ENCODE results near the gene TICAM2.

Gene TICAM2

DNA sequence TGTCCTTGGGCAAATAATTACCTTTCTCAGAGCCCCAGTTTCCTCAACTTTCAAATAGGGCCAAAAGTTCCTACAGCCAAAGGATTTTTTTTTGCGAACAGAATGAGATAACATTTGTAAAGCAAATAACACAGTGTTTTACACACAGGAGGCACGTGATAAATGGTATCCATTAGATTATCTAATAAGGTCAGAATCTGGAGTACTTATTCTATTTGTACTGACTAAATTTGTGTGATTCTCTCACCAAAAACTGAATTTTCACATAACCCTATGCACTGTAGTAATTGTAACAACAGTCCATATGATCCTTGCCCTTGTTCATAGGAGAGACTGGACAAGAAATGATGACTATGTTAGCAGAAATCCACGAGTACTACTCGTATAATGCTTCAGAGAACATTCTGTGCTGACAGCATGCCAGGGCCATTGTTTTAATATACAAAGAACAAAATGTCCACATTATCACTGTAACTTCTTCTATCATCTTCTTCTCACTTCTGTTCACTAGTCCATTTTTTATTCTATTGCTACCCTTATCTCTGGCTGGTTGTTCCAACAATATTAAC lies 43.8 kb downstream of the TICAM2 start:
- Histone ChIP-seq H3K4me3 (ENCODE audit: insufficient read depth, low read length, poor library complexity, severe bottlenecking) (no peak overlapping the region), H3K9me2 (replicated peaks; ENCODE audit: insufficient read depth, low read length) (no peaks in the 10 kb centered on the region), H3K27me3 (ENCODE audit: low read length) (no peaks in the 10 kb centered on the region), H4K20me1 (ENCODE audit: low read depth, low read length) (no peaks in the 10 kb centered on the region), H3K4me2 (ENCODE audit: low read depth, low read length, poor library complexity, severe bottlenecking) (no peak overlapping the region), H3K79me2 (ENCODE audit: insufficient read depth, low read length) (no peaks in the 10 kb centered on the region), H3K9me3 (ENCODE audit: insufficient read depth, low read length) (no peaks in the 10 kb centered on the region), H3K36me3 (ENCODE audit: low read length) (no peaks in the 10 kb centered on the region), H3F3A (ENCODE audit: insufficient read depth) (no peaks in the 10 kb centered on the region), H3K9ac (ENCODE audit: low read length) (no peak overlapping the region), H2AFZ (ENCODE audit: low read depth, low read length, severe bottlenecking) (no peak overlapping the region), H3K27ac (ENCODE audit: low read depth, low read length) (no peak overlapping the region)
- TF ChIP-seq, protein P1, sequence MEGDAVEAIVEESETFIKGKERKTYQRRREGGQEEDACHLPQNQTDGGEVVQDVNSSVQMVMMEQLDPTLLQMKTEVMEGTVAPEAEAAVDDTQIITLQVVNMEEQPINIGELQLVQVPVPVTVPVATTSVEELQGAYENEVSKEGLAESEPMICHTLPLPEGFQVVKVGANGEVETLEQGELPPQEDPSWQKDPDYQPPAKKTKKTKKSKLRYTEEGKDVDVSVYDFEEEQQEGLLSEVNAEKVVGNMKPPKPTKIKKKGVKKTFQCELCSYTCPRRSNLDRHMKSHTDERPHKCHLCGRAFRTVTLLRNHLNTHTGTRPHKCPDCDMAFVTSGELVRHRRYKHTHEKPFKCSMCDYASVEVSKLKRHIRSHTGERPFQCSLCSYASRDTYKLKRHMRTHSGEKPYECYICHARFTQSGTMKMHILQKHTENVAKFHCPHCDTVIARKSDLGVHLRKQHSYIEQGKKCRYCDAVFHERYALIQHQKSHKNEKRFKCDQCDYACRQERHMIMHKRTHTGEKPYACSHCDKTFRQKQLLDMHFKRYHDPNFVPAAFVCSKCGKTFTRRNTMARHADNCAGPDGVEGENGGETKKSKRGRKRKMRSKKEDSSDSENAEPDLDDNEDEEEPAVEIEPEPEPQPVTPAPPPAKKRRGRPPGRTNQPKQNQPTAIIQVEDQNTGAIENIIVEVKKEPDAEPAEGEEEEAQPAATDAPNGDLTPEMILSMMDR (IDR thresholded peaks at IDR 0.05; ENCODE audit: insufficient read depth, low read length, poor library complexity, severe bottlenecking): no peak
- TF ChIP-seq EZH2phosphoT487 (conservative IDR thresholded peaks at IDR 0.05; ENCODE audit: low read length): no peak

DNA sequence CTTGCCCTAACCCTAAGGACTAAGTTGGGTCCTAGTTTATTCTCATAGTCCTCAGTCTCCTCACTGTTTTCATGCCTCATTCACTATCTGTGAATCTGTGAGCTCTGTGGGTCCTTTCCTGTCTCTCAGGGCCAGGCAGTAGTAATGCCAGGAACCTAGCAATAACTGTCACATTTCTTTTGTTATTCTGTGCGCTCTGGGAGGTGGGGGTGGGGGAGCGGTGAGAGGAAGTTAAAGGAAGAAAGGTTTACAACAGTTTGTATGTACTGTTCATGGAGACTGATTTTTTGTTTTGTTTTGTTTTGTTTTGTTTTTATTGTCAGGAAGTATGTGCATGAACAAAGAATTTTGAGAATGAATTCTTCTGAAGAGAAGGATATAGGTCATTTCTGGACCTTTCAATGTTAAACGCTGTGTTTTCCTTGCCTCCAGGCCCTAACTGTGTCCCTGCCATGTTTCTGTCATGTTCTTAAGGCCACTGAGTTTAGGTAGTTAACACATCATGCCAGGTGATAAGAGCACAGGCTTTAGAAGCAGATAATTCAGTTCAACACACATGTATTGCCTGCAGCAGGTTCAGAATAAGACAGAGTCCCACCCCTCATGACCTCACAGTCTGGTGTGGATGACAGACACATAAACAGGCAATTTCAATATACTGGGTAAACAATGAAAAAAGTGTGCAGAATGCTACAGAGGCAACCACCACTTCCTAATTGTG lies 44.5 kb downstream of the TICAM2 start:
- TF ChIP-seq, protein P1 (IDR thresholded peaks at IDR 0.05; ENCODE audit: insufficient read depth, low read length, poor library complexity, severe bottlenecking): no peak
- no peak for TF ChIP-seq EZH2phosphoT487 (conservative IDR thresholded peaks at IDR 0.05; ENCODE audit: low read length)
- no peak overlapping the region for H2AFZ ChIP-seq (ENCODE audit: low read depth, low read length, severe bottlenecking)

GRCh38 chr5:115556276-115556675 lies 46.0 kb downstream of the TICAM2 start:
- Histone ChIP-seq H3K36me3 (ENCODE audit: low read length) (no peaks in the 10 kb centered on the region), H3K9me2 (replicated peaks; ENCODE audit: insufficient read depth, low read length) (no peaks in the 10 kb centered on the region), H3K9ac (ENCODE audit: low read length) (no peak overlapping the region), H3K79me2 (ENCODE audit: insufficient read depth, low read length) (no peaks in the 10 kb centered on the region), H3K27me3 (ENCODE audit: low read length) (no peaks in the 10 kb centered on the region), H3K4me2 (ENCODE audit: low read depth, low read length, poor library complexity, severe bottlenecking) (no peak overlapping the region), H3K4me3 (ENCODE audit: insufficient read depth, low read length, poor library complexity, severe bottlenecking) (no peak overlapping the region), H4K20me1 (ENCODE audit: low read depth, low read length) (no peaks in the 10 kb centered on the region), H3K9me3 (ENCODE audit: insufficient read depth, low read length) (no peaks in the 10 kb centered on the region), H2AFZ (ENCODE audit: low read depth, low read length, severe bottlenecking) (no peak overlapping the region), H3F3A (ENCODE audit: insufficient read depth) (no peaks in the 10 kb centered on the region), H3K27ac (ENCODE audit: low read depth, low read length) (no peak overlapping the region)
- TF ChIP-seq, protein P1 (IDR thresholded peaks at IDR 0.05; ENCODE audit: insufficient read depth, low read length, poor library complexity, severe bottlenecking): no peak
- no peak for TF ChIP-seq EZH2phosphoT487 (conservative IDR thresholded peaks at IDR 0.05; ENCODE audit: low read length)

More for the DNA sequence above, 44.5 kb downstream of the TICAM2 start:
- H3F3A ChIP-seq (ENCODE audit: insufficient read depth): no peaks in the 10 kb centered on the region
- H3K27ac ChIP-seq (ENCODE audit: low read depth, low read length): no peak overlapping the region
- H3K27me3 ChIP-seq (ENCODE audit: low read length): no peaks in the 10 kb centered on the region
- H3K4me3 ChIP-seq (ENCODE audit: insufficient read depth, low read length, poor library complexity, severe bottlenecking): no peak overlapping the region
- no peaks in the 10 kb centered on the region for H3K9me3 ChIP-seq (ENCODE audit: insufficient read depth, low read length)
- H3K9me2 ChIP-seq (replicated peaks; ENCODE audit: insufficient read depth, low read length): no peaks in the 10 kb centered on the region
- no peak overlapping the region for H3K9ac ChIP-seq (ENCODE audit: low read length)
- H3K36me3 ChIP-seq (ENCODE audit: low read length): no peaks in the 10 kb centered on the region
- no peaks in the 10 kb centered on the region for H4K20me1 ChIP-seq (ENCODE audit: low read depth, low read length)
- H3K79me2 ChIP-seq (ENCODE audit: insufficient read depth, low read length): no peaks in the 10 kb centered on the region
- H3K4me2 ChIP-seq (ENCODE audit: low read depth, low read length, poor library complexity, severe bottlenecking): no peak overlapping the region
